GM12864 (cell line): ENCODE measurements around the gene ARVCF.

Source experiments
- DNase-seq: peaks from one replicate; pipeline ENCODE4 v3.0.0-alpha.2; 2011; ENCODE audit warnings: low read depth
- H3K4me3 ChIP-seq: 2 replicates; pipeline ENCODE4 v1.5.1; 2011; ENCODE audit warnings: mild to moderate bottlenecking, low read depth, low read length, control low read depth
- CTCF ChIP-seq: IDR thresholded peaks from 2 replicates; pipeline ENCODE4 v1.5.1; 2011; ENCODE audit warnings: low read depth, mild to moderate bottlenecking, moderate library complexity, low read length, control low read depth, inconsistent platforms; ENCODE audit errors: missing control alignments

Gene ARVCF

DNA sequence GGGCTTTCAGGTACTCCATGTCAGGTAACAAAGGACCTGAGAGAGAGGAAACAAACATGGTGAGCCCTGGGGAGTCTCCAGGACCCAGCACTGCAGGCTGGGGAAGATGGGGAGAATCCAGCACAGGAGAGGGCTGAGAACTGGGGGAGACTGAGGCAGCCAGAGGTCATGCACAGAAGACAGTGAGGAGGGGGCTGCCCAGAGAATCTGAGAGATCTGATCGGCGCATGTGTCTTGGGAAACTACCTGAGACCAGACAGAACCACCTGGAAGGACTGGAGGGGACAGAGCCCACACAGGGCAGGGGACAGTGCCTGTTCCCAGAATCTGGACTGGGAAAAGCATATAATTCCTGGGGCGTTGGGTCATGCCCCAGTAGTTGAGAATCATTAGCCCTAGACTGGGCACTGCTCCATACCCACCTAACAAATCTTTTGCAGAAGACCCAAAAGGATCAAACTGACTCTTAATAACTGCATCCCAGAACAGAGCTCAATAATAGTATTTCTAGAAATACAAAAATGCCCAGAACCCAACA lies 95.0 kb downstream of the ARVCF start:
- DNase-seq, result no peak
- TF ChIP-seq CTCF, result no peak
- no peak overlapping the region for H3K4me3 ChIP-seq
